Measurements from ENCODE around the gene REV1. TPM values are rescaled to one million over a fixed set of nuclear protein-coding genes. Genes with fewer than 3 reads are reported as not detected.

REV1 gene
- total and polyA plus RNA-seq, 2 experiments from 2014 or later, result 14.4 to 19.5 TPM

DNA sequence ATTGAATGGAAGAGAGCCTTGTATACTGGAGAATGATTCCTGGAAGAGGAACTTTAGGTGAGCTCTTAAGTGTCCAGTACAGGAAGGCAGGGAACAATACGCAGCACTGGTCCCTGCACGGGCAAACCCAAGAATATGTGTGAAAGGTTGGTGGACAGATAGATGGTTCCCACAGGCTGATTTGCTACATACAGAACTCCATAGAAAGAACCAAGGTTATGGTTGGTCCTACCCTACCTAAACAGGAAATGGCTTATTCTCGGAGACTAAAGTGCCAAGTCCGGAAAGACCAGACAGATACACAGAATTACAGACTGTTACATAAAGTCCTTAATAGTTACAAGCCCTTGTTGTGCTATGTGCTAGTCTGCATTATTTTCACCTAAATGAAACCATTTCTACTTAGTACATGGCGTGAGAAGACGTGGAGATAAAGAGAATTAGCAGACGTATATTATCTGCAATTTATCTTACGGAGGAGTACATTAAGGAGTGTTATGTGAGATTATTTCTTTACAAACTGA is 1.2 kb downstream of the REV1 start:
- no peaks in the 10 kb centered on the region for H3K9me2 ChIP-seq (ENCODE audit: insufficient read depth)
- peak; percentile 55 for DNase-seq
- TF ChIP-seq EZH2phosphoT487 (IDR thresholded peaks at IDR 0.05; ENCODE audit: insufficient read depth, low read depth) (no peak), EZH2 (IDR thresholded peaks at IDR 0.05; ENCODE audit: insufficient read depth, poor library complexity, severe bottlenecking) (no peak)
- in situ Hi-C loops (cut with MboI), result no loop called here
- 0 out of 2 replicates have a peak, but pooled peaks cover 4% of the 10 kb centered on the region for H3F3A ChIP-seq (ENCODE audit: insufficient read depth)
- peaks cover 12% of the 10 kb centered on the region for H3K4me1 ChIP-seq (ENCODE audit: insufficient read depth)
- H2AFZ ChIP-seq, result peak overlapping the region; percentile 76
- H3K9me3 ChIP-seq (ENCODE audit: low read depth), result no peaks in the 10 kb centered on the region
- H4K20me1 ChIP-seq (ENCODE audit: insufficient read depth), result peaks cover 13% of the 10 kb centered on the region
- 9 to 11% methylated on average over 8 of the region's 8 CpGs for WGBS, 2 experiments (ENCODE audit: low coverage in 1 of 2, low lambda C conversion rate in 2 of 2, missing lambda C conversion rate in 2 of 2)
- H3K9ac ChIP-seq, result peak overlapping the region; percentile 91
- H3K27me3 ChIP-seq (replicated peaks; ENCODE audit: insufficient read depth), result no peaks in the 10 kb centered on the region
- peaks cover 56% of the 10 kb centered on the region for H3K79me2 ChIP-seq (ENCODE audit: insufficient read depth)
- H3K36me3 ChIP-seq (ENCODE audit: low read depth), result no peaks in the 10 kb centered on the region
- peak overlapping the region; percentile 63 for H3K27ac ChIP-seq
- H3K4me2 ChIP-seq (ENCODE audit: unreplicated experiment), result peak overlapping the region; percentile 74
- H3K4me3 ChIP-seq, result peak overlapping the region; percentile 89

DNA sequence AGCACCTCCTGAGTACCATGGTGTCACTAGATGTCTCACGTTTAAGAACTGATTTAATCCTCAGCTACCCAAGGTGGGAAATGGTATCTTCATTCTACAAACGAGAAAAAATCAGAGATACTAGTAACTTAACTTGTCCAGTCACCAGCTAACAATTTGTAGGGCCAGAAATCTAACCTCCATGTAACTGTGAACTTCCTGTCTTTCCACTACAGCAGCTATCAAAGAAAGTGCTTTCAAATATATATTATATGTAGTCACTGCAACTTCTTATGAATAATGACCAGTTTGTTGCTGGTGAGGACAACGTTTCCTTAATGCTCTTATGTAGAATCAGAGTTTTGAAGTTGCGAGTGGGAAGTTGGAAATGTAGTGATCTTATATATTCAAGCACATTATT is 1.9 kb downstream of the REV1 start:
- H2AFZ ChIP-seq, result no peak overlapping the region
- 0 out of 2 replicates have a peak overlapping the region, but pooled peaks have one; percentile 91 for H3K9ac ChIP-seq
- peak; percentile 28 for DNase-seq
- H3K4me3 ChIP-seq, result peak overlapping the region; percentile 89
- H3K27ac ChIP-seq, result 0 out of 2 replicates have a peak overlapping the region, but pooled peaks have one; percentile 63
- peak overlapping the region; percentile 74 for H3K4me2 ChIP-seq (ENCODE audit: unreplicated experiment)
- H3K9me3 ChIP-seq (ENCODE audit: low read depth), result no peaks in the 10 kb centered on the region
- no peaks in the 10 kb centered on the region for H3K9me2 ChIP-seq (ENCODE audit: insufficient read depth)
- peaks cover 12% of the 10 kb centered on the region for H3K4me1 ChIP-seq (ENCODE audit: insufficient read depth)
- H3F3A ChIP-seq (ENCODE audit: insufficient read depth), result 0 out of 2 replicates have a peak, but pooled peaks cover 4% of the 10 kb centered on the region
- H3K79me2 ChIP-seq (ENCODE audit: insufficient read depth), result peaks cover 63% of the 10 kb centered on the region
- in situ Hi-C loops (cut with MboI), result no loop called here
- WGBS, 2 experiments (ENCODE audit: low coverage in 1 of 2, low lambda C conversion rate in 2 of 2, missing lambda C conversion rate in 2 of 2), result 38 to 44% methylated on average over 4 of the region's 4 CpGs
- H3K27me3 ChIP-seq (replicated peaks; ENCODE audit: insufficient read depth), result no peaks in the 10 kb centered on the region
- H3K36me3 ChIP-seq (ENCODE audit: low read depth), result no peaks in the 10 kb centered on the region
- peaks cover 14% of the 10 kb centered on the region for H4K20me1 ChIP-seq (ENCODE audit: insufficient read depth)
- TF ChIP-seq EZH2 (IDR thresholded peaks at IDR 0.05; ENCODE audit: insufficient read depth, poor library complexity, severe bottlenecking), result no peak
- no peak for TF ChIP-seq EZH2phosphoT487 (IDR thresholded peaks at IDR 0.05; ENCODE audit: insufficient read depth, low read depth)

DNA sequence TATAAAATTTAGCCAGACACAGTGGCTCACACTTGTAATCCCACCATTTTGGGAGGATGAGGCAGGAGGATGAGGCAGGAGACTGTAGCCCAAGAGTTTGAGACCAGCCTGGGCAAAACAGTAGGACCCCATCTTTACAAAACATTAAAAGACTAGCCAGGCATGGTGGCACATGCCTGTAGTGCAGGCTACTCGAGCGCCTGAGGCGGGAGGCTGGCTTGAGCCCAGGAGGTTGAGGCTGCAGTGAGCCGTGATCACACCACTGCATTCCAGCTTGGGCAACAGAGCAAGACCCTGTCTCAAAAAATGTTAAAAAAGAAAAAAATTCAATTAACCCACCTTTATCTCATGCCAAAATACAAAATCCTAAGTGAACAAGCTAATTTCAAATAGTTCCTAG is 4.0 kb downstream of the REV1 start:
- in situ Hi-C loops (cut with MboI), result no loop called here
- no peak overlapping the region for H3K4me2 ChIP-seq (ENCODE audit: unreplicated experiment)
- TF ChIP-seq EZH2phosphoT487 (IDR thresholded peaks at IDR 0.05; ENCODE audit: insufficient read depth, low read depth), result no peak
- TF ChIP-seq EZH2 (IDR thresholded peaks at IDR 0.05; ENCODE audit: insufficient read depth, poor library complexity, severe bottlenecking), result no peak
- 81 to 84% methylated on average over 4 of the region's 4 CpGs for WGBS, 2 experiments (ENCODE audit: low coverage in 1 of 2, low lambda C conversion rate in 2 of 2, missing lambda C conversion rate in 2 of 2)
- H2AFZ ChIP-seq, result no peak overlapping the region
- DNase-seq, result no peak
- H3K4me3 ChIP-seq, result no peak overlapping the region
- H3K36me3 ChIP-seq (ENCODE audit: low read depth), result no peaks in the 10 kb centered on the region
- peaks cover 83% of the 10 kb centered on the region for H3K79me2 ChIP-seq (ENCODE audit: insufficient read depth)
- 0 out of 2 replicates have a peak, but pooled peaks cover 1% of the 10 kb centered on the region for H3F3A ChIP-seq (ENCODE audit: insufficient read depth)
- H4K20me1 ChIP-seq (ENCODE audit: insufficient read depth), result peaks cover 28% of the 10 kb centered on the region
- H3K4me1 ChIP-seq (ENCODE audit: insufficient read depth), result peaks cover 9% of the 10 kb centered on the region
- H3K9me3 ChIP-seq (ENCODE audit: low read depth), result no peaks in the 10 kb centered on the region
- no peaks in the 10 kb centered on the region for H3K9me2 ChIP-seq (ENCODE audit: insufficient read depth)
- no peaks in the 10 kb centered on the region for H3K27me3 ChIP-seq (replicated peaks; ENCODE audit: insufficient read depth)
- no peak overlapping the region for H3K9ac ChIP-seq
- no peak overlapping the region for H3K27ac ChIP-seq

DNA sequence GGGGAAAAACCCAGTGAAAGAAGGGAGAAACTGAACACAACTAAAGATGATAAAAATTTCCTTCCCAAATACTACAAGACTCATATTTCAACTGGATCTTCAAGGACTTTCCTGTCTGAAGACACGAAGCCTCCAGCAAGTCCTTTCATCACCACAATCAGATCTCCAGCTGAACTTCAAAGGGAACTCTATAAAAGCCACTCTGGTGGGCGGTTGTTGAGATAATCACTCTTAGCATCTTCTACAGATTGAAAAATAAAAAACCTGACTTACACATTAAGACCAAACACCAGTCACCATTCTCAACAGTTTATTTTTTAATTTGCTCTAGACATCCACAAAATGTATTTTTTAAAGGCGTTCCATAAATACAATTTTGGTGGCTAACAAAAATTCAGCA is 4.4 kb downstream of the REV1 start:
- H3K9me2 ChIP-seq (ENCODE audit: insufficient read depth), result no peaks in the 10 kb centered on the region
- peaks cover 5% of the 10 kb centered on the region for H3K4me1 ChIP-seq (ENCODE audit: insufficient read depth)
- H3K36me3 ChIP-seq (ENCODE audit: low read depth), result no peaks in the 10 kb centered on the region
- WGBS, 2 experiments (ENCODE audit: low coverage in 1 of 2, low lambda C conversion rate in 2 of 2, missing lambda C conversion rate in 2 of 2), result 68 to 75% methylated on average over 3 of the region's 3 CpGs
- H2AFZ ChIP-seq, result no peak overlapping the region
- in situ Hi-C loops (cut with MboI), result no loop called here
- no peak overlapping the region for H3K27ac ChIP-seq
- H3K27me3 ChIP-seq (replicated peaks; ENCODE audit: insufficient read depth), result no peaks in the 10 kb centered on the region
- no peaks in the 10 kb centered on the region for H3F3A ChIP-seq (ENCODE audit: insufficient read depth)
- no peak for TF ChIP-seq EZH2 (IDR thresholded peaks at IDR 0.05; ENCODE audit: insufficient read depth, poor library complexity, severe bottlenecking)
- TF ChIP-seq EZH2phosphoT487 (IDR thresholded peaks at IDR 0.05; ENCODE audit: insufficient read depth, low read depth), result no peak
- no peaks in the 10 kb centered on the region for H3K9me3 ChIP-seq (ENCODE audit: low read depth)
- no peak overlapping the region for H3K9ac ChIP-seq
- no peak for DNase-seq
- H3K4me3 ChIP-seq, result no peak overlapping the region
- no peak overlapping the region for H3K4me2 ChIP-seq (ENCODE audit: unreplicated experiment)
- H4K20me1 ChIP-seq (ENCODE audit: insufficient read depth), result peaks cover 28% of the 10 kb centered on the region
- peaks cover 88% of the 10 kb centered on the region for H3K79me2 ChIP-seq (ENCODE audit: insufficient read depth)

Measured in GM23248 (cell line).